HL-60 (cell line): Measurements from ENCODE around the gene TEAD2.

ENCODE experiments used
- DNase-seq, 2 experiments: peaks; one replicate each; pipeline ENCODE4 v3.0.0-alpha.2; 2010 to 2020; ENCODE audit warnings: low read depth in 1 of 2, low spot score in 1 of 2
- H3K27ac ChIP-seq: fragments of 250-450 bp; sonication (Bioruptor Pico); replicated peaks from 2 replicates; pipeline ENCODE4 v1.5.1; 2020; ENCODE audit warnings: mild to moderate bottlenecking, moderate library complexity
- H3K27me3 ChIP-seq: fragments of 250-450 bp; sonication (Bioruptor Pico); 2 replicates; pipeline ENCODE4 v1.5.1; 2021; ENCODE audit warnings: mild to moderate bottlenecking, moderate library complexity; ENCODE audit not compliant: insufficient read depth, poor library complexity, severe bottlenecking
- H3K4me3 ChIP-seq: replicated peaks from 2 replicates; pipeline ENCODE4 v1.5.1; 2011; ENCODE audit warnings: mild to moderate bottlenecking, control low read depth, low read length; ENCODE audit not compliant: insufficient read depth
- GABPA ChIP-seq: IDR thresholded peaks from 2 replicates; pipeline ENCODE4 v1.6.1; 2012; ENCODE audit warnings: low read depth
- POLR2AphosphoS5 ChIP-seq: IDR thresholded peaks from 2 replicates; pipeline ENCODE4 v1.6.1; 2012; ENCODE audit warnings: low read depth
- SPI1 ChIP-seq: IDR thresholded peaks from 2 replicates; pipeline ENCODE4 v1.6.1; 2012; ENCODE audit warnings: low read depth, mild to moderate bottlenecking, borderline replicate concordance
- TF ChIP-seq, protein P1 (sequence below): IDR thresholded peaks from 2 replicates; pipeline ENCODE4 v1.6.1; 2012; ENCODE audit warnings: low read depth; ENCODE audit not compliant: insufficient replicate concordance
- TF ChIP-seq, protein P2 (sequence below): IDR thresholded peaks from one replicate; pipeline ENCODE4 v1.5.1; 2011; ENCODE audit warnings: low read length, control low read depth, inconsistent platforms; ENCODE audit not compliant: insufficient read depth

TEAD2 gene

DNA sequence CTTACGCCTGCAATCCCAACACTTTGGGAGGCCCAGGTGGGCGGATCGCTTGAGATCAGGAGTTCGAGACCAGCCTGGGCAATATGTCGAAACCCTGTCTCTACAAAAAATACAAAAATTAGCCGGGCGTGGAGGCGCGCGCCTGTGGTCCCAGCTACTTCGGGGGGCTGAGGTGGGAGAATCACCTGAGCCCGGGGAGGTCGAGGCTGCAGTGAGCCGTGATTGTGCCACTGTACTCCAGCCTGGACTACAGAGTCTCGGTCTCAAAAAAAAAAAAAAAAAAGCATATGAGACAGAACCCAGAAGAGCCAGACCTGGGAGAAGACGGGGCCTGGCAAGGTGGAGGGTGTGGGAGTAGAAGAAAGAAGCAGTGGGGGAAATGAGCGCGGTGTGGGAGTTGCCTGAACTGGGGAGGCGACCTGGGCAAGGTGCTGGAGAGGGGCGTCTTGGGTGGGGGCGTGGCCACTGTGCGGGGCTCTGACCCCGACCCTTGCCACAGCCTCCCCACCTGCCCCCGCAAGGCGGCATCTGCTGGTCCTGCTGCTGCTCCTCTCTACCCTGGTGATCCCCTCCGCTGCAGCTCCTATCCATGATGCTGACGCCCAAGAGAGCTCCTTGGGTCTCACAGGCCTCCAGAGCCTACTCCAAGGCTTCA, 2.0 kb upstream of the TEAD2 start:
- Histone ChIP-seq H3K4me3 (no peak overlapping the region), H3K27ac (no peak overlapping the region)

DNA sequence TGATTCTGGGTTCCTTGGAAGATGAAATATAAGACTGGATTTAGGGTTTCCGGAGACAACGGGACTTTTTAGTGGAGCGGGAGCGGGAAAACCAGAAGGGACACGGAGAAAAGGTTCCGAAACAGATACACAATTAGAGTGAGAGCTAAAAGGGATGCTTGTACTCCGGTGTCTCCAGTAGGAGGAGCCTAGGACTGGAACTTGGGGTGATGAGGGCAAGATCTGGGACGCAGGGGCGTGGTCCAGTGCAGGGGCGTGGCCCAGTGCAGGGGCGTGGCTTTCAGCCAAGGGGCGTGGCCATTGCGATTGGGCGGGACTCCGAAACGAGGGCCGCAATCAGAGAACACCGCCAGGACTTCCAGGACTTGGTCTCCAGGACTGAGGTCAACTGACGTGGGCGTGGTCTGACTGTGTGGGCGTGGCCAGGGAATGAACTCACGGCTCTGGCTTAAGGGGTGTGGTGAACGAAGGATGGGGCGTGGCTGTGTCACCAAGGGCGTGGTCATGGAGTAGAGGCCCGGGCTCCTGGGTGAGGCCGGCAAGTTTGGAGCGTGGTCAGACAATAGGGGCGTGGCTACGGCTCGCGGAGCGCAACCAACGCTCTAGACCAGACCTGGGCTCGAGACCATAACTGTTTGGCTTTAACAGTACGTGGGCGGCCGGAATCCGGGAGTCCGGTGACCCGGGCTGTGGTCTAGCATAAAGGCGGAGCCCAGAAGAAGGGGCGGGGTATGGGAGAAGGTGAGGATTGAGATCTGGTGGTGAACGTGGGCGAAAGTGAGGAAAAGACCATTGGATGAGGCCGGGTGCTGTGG, 1.3 kb upstream of the TEAD2 start, which contains the start of gene DKKL1:
Gene DKKL1 (plus strand): TSS at position 610 of the 815 bp plus-strand sequence. CDS start 122 bp downstream, at position 732.
- H3K27ac ChIP-seq: no peak within 1 kb of the TSS

More for the DNA sequence above, 2.0 kb upstream of the TEAD2 start:
- no peak for DNase-seq
- no peak for TF ChIP-seq SPI1
- TF ChIP-seq, protein P1, sequence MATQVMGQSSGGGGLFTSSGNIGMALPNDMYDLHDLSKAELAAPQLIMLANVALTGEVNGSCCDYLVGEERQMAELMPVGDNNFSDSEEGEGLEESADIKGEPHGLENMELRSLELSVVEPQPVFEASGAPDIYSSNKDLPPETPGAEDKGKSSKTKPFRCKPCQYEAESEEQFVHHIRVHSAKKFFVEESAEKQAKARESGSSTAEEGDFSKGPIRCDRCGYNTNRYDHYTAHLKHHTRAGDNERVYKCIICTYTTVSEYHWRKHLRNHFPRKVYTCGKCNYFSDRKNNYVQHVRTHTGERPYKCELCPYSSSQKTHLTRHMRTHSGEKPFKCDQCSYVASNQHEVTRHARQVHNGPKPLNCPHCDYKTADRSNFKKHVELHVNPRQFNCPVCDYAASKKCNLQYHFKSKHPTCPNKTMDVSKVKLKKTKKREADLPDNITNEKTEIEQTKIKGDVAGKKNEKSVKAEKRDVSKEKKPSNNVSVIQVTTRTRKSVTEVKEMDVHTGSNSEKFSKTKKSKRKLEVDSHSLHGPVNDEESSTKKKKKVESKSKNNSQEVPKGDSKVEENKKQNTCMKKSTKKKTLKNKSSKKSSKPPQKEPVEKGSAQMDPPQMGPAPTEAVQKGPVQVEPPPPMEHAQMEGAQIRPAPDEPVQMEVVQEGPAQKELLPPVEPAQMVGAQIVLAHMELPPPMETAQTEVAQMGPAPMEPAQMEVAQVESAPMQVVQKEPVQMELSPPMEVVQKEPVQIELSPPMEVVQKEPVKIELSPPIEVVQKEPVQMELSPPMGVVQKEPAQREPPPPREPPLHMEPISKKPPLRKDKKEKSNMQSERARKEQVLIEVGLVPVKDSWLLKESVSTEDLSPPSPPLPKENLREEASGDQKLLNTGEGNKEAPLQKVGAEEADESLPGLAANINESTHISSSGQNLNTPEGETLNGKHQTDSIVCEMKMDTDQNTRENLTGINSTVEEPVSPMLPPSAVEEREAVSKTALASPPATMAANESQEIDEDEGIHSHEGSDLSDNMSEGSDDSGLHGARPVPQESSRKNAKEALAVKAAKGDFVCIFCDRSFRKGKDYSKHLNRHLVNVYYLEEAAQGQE: no peak
- TF ChIP-seq POLR2AphosphoS5: no peak
- TF ChIP-seq, protein P2, sequence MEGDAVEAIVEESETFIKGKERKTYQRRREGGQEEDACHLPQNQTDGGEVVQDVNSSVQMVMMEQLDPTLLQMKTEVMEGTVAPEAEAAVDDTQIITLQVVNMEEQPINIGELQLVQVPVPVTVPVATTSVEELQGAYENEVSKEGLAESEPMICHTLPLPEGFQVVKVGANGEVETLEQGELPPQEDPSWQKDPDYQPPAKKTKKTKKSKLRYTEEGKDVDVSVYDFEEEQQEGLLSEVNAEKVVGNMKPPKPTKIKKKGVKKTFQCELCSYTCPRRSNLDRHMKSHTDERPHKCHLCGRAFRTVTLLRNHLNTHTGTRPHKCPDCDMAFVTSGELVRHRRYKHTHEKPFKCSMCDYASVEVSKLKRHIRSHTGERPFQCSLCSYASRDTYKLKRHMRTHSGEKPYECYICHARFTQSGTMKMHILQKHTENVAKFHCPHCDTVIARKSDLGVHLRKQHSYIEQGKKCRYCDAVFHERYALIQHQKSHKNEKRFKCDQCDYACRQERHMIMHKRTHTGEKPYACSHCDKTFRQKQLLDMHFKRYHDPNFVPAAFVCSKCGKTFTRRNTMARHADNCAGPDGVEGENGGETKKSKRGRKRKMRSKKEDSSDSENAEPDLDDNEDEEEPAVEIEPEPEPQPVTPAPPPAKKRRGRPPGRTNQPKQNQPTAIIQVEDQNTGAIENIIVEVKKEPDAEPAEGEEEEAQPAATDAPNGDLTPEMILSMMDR: no peak
- TF ChIP-seq GABPA: no peak
- peaks cover 26% of the 10 kb centered on the region for H3K27me3 ChIP-seq

DNA sequence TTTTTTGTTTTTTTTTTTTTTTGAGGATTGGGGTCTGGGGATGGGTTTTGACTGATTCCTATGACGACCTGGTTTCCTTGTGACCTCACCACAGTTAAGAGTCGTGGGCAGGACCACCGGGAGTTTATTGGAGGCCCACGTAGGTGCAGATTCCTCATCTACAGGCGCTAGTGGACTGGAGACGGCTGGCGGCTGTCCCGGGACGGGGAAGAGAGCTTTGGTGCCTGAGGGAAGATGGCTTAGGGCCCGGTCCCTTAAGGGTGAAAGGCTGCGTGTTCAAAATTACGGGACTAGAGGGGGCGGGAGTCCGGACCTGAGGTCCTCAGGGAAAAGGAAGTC, 682 bp upstream of the TEAD2 start:
- H3K27me3 ChIP-seq: peaks cover 26% of the 10 kb centered on the region
- H3K4me3 ChIP-seq: no peak overlapping the region
- DNase-seq: no peak
- no peak overlapping the region for H3K27ac ChIP-seq
- no peak for TF ChIP-seq GABPA

More for the DNA sequence above, 1.3 kb upstream of the TEAD2 start, which contains the start of gene DKKL1:
- DNase-seq: peak in 1 of 2 experiments; percentile 55
- TF ChIP-seq, protein P2: no peak
- TF ChIP-seq GABPA: no peak
- TF ChIP-seq POLR2AphosphoS5: no peak
- TF ChIP-seq, protein P1: no peak
- no peak for TF ChIP-seq SPI1
- peaks cover 26% of the 10 kb centered on the region for H3K27me3 ChIP-seq
- no peak within 1 kb of the TSS; the same call in 1 of the 2 replicates for H3K4me3 ChIP-seq

DNA sequence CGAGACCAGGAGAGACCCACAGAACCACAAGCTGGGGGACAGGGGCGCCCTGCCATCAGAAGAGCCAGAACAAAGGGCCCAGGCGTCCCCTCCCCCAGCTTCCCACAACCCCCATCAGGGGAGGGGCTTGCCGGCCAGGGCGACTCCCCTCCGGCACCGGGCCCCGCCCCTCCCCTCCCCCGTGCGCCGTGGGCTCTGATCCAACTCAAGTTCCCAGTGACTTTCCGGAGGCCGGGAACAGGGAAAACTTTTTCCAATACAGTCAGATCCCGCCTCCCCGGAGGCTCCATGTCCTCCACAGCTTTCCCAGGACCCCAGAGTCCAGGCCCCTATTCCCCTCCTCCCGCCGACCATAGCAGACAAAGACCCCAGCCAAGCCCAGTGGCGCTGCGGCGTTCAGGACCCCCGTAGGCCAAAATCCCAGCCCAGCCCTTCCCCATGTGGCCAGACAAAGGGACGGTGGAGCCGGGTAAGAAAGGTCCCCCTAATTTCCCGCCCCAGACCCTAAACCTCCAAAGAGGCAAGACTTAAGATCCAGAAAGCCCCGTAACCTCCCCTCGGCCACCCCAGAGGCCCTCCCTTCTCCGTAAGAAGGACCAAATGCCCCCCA, 673 bp downstream of the TEAD2 start:
- peaks cover 26% of the 10 kb centered on the region for H3K27me3 ChIP-seq
- no peak overlapping the region for H3K27ac ChIP-seq
- no peak overlapping the region for H3K4me3 ChIP-seq
- TF ChIP-seq POLR2AphosphoS5 (no peak), GABPA (no peak)
- TF ChIP-seq, protein P1: no peak
- TF ChIP-seq, protein P2: no peak
- DNase-seq: no peak
